Measurements from ENCODE around the gene SIX3.

The SIX3 gene

DNA sequence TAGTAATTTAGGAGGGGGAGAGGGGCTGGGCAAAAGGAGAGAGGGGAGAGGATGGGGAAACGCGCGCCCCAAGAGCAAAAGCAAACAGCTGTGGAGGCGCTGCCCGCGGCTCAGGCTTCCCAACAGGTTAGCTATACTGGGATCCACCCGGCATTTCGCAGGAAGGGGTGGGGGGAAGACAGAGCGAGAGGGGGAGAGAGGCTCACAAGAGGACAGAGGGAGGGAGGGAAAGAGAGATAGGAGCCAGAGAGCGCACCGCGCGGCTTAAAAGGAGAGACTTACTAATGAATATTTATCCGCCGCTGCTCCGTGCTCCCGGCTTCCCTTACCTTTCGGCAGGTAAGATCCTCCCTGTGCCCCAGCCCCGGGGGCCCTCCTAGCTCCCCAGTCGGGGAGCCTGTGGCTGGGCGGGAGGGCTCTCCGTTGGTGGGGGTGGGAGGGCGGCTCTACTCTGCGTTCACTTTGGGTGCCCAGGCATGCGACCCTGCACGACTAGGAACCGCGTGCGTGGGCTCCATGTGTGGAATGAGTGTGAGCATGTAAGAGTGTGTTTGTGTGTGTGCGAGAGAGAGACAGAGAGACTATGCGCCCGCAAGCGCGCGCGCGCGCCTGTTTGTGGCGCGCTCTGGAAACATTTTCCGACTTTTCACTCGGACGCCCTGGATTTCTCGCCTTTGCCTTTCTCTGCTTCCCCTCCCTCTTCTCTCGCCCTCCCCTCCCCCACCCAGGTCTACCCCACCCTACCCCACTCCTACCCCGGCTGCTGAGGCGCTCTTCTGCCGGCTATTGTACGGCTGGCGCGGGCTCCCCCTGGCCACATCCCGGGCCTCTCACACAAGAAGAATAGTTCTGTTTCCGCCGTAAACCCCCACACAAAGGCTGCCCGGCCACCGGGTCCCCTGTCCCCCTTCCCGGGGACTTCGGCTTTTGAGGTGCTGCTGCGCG, 7.2 kb upstream of the SIX3 start:
- DNase-seq (ENCODE audit: low read depth in 2 of 2), result no peak
- TF ChIP-seq, protein P1, sequence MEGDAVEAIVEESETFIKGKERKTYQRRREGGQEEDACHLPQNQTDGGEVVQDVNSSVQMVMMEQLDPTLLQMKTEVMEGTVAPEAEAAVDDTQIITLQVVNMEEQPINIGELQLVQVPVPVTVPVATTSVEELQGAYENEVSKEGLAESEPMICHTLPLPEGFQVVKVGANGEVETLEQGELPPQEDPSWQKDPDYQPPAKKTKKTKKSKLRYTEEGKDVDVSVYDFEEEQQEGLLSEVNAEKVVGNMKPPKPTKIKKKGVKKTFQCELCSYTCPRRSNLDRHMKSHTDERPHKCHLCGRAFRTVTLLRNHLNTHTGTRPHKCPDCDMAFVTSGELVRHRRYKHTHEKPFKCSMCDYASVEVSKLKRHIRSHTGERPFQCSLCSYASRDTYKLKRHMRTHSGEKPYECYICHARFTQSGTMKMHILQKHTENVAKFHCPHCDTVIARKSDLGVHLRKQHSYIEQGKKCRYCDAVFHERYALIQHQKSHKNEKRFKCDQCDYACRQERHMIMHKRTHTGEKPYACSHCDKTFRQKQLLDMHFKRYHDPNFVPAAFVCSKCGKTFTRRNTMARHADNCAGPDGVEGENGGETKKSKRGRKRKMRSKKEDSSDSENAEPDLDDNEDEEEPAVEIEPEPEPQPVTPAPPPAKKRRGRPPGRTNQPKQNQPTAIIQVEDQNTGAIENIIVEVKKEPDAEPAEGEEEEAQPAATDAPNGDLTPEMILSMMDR (IDR thresholded peaks at IDR 0.05; ENCODE audit: low read depth, low read length), result no peak
- H3K4me3 ChIP-seq (replicated peaks in 1 of 2; ENCODE audit: low read depth in 2 of 2, low read length in 2 of 2), result no peak overlapping the region

DNA sequence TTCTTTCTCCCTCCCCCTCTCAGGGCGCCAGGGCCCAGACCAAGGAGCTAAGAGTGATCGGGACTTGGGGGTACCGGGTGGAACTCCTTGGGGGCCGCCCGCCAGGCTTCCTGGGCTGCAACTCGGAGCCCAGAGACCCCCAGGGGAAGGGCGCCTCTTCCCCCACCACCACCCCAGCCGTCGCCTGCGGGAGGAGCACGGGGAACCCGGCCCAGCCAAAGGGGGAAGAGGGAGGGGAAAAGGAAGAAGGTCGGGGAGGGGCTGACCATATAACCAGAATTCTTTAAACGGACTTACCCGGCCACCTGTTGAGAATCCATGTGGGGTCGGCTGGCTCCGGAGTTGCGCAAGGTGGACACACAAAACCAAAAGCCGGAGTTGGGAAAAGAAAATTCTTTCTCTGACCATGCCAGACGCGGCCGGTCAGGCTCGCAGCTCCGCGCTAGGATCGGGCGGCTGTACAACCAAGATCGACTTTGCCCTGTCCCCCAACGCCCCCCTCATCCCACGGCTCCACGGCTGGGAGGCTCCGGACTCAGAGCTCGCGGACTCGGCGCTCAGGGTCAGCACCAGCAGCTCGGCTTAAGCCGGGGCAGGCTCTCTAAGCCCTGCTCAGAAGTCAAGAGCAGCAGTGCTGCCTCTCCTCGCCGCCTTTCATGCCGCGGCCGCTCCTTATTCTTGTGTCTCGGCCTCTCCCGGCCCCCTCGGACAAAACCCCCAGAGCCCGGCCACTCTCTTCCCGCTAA, 6.3 kb upstream of the SIX3 start:
- TF ChIP-seq, protein P1 (IDR thresholded peaks at IDR 0.05; ENCODE audit: low read depth, low read length), result no peak
- no peak overlapping the region for H3K4me3 ChIP-seq (replicated peaks in 1 of 2; ENCODE audit: low read depth in 2 of 2, low read length in 2 of 2)
- DNase-seq (ENCODE audit: low read depth in 2 of 2), result no peak

DNA sequence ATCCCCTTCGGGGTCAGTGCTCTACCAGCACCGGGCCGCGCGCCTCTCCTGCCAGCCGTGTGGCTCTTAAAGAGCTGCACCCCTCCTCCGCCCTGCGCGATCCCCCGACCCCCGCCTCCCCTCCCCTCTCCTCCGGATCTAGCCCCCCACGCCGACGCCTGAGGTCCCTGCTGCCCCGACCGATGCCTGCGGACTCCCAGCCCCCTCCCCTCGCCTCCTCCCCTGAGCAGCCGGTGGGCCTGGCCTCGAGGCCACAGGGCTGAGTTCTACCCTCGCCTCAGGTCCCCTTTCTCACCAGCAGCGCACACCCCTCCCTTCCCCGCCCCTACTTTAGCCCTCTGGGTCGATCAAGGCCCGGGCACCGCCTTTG, 5.8 kb upstream of the SIX3 start:
- no peak overlapping the region for H3K4me3 ChIP-seq (replicated peaks in 1 of 2; ENCODE audit: low read depth in 2 of 2, low read length in 2 of 2)
- TF ChIP-seq, protein P1 (IDR thresholded peaks at IDR 0.05; ENCODE audit: low read depth, low read length), result no peak
- no peak for DNase-seq (ENCODE audit: low read depth in 2 of 2)

DNA sequence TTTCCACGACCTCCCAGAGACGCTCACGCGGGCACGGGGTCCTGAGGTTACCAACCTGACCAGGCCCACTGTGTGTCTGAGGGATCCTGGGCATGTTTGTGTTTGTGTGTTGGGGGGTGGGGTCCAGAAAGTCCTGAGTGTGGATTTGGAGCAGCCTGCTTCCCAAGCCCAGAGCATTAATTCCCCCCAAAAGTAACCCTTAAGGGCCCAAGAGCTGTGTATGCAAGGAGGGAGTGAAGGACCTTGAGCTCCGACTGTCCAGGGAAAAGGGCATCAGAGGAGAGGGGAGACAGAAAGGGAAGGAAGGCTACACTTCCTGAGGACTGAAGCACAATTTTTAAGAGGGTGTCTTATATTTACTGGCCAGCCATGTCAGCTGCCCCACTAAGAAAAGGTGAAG, 5.2 kb upstream of the SIX3 start:
- TF ChIP-seq, protein P1 (IDR thresholded peaks at IDR 0.05; ENCODE audit: low read depth, low read length), result no peak
- H3K4me3 ChIP-seq (replicated peaks in 1 of 2; ENCODE audit: low read depth in 2 of 2, low read length in 2 of 2), result no peak overlapping the region
- DNase-seq (ENCODE audit: low read depth in 2 of 2), result no peak

DNA sequence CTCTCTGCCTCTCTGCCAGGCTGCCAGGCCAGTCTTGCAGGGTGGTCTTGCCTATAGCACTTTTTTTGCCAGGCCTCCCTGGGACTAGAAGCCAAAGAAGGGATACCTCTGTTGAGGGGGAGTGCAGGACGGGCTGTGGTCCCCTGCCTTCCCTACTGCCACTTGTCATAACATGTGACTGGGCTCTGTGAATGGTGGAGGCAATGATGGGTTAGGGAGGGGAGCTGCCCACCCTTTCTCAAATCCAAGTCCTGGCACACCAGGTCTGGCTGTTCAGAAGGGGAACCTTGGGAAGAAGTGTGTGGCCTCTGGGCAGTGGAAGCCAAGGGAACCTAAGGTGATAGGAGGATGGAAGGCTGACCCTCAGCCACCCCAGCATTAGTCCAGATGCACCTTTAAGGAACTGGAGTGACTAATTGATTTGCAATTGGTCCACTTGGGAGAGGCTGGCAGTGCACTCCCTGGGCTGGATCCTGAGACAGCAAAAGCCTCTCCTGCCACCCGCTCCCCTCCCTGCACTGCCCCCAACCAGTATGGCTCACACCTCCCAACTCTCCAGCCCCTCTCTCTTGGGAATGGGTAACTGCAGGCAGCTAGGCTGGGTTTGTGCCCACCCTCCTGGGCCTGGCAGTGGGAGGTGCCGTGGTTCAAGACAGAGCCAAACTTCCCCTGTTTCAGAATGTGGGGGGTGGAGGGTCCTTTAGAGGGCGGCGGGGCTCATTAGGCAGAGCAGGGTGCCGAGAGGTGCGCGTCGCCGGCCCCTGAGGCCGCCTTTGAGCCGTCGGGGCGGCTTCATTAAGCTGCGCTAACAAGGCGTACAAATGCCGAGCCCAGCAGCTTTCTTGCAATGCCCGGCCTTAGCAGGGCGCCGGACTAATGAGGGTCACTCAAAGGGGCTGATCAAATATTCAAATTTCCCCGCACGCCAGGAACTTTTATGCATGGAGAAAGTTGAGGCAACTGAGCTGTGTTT, 4.5 kb upstream of the SIX3 start:
- no peak overlapping the region for H3K4me3 ChIP-seq (replicated peaks in 1 of 2; ENCODE audit: low read depth in 2 of 2, low read length in 2 of 2)
- TF ChIP-seq, protein P1 (IDR thresholded peaks at IDR 0.05; ENCODE audit: low read depth, low read length), result no peak
- no peak for DNase-seq (ENCODE audit: low read depth in 2 of 2)

DNA sequence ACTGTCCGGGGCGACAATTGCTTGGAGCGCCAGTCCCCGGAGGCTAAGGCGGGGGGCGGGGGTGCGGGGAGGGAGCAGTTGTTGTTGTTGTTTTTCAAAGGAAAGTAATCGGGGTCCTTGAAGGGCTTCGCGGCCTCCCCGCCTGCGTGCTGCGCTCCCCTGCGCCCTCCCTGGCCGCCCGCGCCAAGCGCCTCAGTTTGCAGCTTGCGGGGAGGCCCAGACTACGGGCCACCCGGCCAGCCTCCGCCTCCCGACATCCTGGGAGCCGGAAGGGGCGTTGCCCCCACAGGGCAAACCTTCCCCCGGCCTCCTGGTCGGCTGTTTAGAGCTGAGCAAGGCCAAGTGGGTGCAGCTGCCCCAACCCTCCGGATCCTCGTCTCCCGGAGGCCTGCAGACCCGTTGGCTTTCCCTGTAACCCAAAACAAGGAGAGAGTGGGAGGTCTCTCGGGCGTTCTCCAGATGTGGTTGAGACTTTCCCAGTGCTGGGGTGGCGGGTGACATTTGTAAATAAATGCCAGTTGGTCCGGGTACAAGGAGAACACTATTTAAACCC, 3.7 kb upstream of the SIX3 start:
- H3K4me3 ChIP-seq (replicated peaks in 1 of 2; ENCODE audit: low read depth in 2 of 2, low read length in 2 of 2), result no peak overlapping the region
- no peak for DNase-seq (ENCODE audit: low read depth in 2 of 2)
- TF ChIP-seq, protein P1 (IDR thresholded peaks at IDR 0.05; ENCODE audit: low read depth, low read length), result no peak
